NCI-H345 treated with DMSO at 0.1 percent for 48 hours (cell line): ENCODE measurements around the gene SIX5.
A peak's percentile ranks its signal among the peaks of the same experiment; 100 is the strongest.

Experiments used
- DNase-seq: peaks from one replicate; lab custom pipeline; 2025; ENCODE audit not compliant: unreplicated experiment; lab: John Stamatoyannopoulos, UW

The SIX5 gene

DNA sequence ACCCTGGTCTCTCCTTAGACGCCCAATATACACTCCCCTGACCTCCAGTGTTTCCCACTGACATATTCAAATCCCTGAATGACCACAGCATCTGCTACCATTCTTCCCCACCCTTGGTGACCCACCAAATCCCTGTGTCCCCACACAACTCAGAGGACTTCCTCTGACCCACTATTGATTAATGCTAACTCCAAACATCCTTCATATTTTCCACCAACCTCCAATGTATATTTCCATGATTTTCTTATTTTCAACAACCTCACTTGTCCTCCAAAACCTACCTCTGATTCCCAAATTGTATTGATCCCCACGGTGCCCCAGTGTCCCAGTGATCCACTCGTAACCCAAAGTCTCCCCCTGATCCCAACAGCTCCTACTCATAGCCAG, 24.1 kb upstream of the SIX5 start:
- DNase-seq = no peak

DNA sequence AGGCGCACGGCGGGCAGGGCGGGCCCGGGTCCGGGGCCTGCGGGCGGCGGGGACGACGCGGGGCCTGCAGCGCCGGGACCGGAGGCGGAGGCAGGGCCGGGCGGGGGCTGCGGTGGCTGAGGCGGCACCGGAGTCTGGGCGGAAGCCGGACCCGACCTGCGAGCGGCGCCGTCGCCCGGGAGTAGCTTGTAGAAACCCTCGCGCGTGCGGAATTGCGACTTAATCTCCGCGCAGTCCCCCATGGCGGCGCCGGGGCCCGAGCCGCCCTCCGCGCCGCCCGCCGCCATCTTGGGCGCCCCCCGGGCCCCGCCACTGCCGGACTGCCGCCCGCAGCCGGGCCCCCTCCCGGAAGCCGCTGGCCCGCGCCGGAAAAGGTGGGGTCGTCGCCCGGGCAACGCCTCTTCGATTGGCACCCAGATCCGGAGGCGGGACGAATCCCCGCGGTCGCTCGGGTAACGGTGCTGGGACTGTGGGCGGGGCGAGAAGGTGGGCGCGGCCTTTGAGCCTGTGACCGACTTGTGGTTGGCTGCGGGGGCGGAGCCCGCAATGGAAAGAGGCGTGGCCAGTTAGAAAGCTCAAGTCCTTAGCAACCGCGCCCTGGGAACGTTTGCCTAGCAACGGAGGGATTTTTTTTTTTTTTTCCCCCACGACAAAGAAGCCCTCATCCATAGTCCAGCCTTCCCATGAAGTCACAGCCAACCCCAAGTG, 23.6 kb upstream of the SIX5 start, which contains the start of gene DMWD:
Gene DMWD (minus strand): TSS at position 376 of the 708 bp plus-strand sequence. CDS start 89 bp downstream, at position 287.
- DNase-seq = peak; percentile 86

- DNase-seq = no peak
Observed at GRCh38 chr19:45791744-45792469, 22.9 kb upstream of the SIX5 start.

DNA sequence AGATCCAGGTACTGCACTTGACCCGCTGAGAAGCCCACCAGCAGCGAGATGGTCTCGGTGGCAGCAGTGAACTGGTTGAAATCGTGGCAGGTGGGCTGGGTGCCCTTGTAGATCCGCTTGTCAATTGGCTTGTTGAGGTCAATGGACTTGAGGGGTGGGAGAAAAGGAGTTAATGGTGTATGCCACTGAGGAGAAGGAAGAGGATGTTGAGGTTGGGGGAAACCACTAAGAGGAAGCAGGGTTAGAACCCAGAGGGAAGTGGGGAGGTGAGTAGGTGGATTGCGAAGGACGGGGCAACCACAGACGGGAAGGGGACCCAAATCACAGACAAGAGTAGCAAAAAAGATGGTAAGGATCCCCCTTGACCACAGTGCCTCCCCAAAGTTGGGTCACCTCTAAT, 21.9 kb upstream of the SIX5 start:
- no peak for DNase-seq

DNA sequence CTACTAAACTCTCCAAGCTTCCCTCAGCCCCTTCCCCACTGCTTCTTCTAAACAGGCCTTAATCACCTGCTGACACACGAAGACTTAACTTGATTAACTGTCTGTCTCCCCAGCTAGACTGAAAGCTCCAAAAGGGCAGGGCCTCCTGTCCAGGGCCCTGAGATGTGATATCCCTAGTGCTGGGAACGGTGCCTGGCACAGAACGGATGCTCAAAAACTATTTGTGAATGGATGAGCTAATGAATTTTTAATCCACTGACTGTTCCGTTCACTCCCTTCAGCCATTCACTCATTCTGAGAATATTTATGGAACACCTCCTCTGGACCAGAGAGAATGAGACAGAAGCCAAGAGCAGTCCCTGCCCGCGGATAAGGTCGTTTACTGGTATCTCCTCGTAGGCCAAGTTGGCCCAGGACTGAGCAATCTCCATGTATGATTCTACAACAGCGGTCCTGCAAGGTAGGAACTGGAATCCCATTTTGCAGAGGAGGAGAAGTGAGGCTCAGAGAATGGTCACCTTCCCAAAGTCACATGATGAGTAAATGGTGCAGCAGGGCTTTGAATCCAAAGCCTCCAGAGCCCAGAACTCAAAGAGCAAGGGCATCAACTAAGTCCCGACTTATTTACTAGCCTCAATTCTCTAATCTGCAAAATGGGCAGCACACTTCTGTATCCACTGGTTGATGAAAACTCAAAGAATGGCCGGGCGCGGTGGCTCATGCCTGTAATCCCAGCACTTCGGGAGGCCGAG, 20.2 kb upstream of the SIX5 start:
- DNase-seq = no peak

DNA sequence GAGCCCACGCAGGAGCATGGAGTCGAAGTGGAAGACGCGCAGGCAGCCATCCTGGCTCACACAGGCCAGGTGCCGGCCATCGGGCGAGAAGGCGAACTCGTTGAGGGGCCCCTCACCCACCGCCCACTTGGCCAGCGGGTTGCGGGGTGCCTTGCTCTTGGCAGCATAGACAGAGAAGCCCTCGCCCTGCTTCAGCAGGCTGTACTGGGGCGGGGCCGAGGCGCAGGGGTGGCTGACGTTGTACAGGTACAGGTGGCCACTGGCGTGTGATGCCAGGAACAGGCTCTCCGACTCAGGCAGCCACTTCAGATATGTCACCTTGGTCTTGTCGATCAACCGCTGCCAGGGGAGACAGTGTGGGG, 17.5 kb upstream of the SIX5 start:
- no peak for DNase-seq

GRCh38 chr19:45785781-45786532, 16.9 kb upstream of the SIX5 start:
- no peak for DNase-seq

DNA sequence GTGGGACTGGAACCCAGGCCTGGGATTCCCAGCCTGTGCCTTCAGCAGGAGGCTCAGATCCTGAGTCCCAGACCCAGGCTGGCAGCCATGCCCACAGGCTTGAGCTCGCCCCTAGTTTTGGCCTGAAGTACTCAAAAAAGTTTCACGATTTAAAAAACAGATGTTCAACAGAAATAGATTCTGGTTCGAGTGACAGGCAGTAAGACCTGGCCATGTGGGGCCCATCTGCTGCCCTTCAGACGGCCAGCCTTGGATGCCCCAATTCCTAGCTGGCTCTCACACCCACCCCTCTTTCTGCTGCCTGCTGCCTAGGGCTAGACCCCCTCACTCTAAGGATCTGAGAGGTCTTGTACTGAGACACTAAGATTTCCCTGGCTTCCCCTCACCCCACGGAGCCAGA, 16.0 kb upstream of the SIX5 start:
- no peak for DNase-seq

- DNase-seq = no peak
Observed at GRCh38 chr19:45784096-45784495, 15.0 kb upstream of the SIX5 start.

GRCh38 chr19:45782820-45783785, 14.1 kb upstream of the SIX5 start:
- no peak for DNase-seq

DNA sequence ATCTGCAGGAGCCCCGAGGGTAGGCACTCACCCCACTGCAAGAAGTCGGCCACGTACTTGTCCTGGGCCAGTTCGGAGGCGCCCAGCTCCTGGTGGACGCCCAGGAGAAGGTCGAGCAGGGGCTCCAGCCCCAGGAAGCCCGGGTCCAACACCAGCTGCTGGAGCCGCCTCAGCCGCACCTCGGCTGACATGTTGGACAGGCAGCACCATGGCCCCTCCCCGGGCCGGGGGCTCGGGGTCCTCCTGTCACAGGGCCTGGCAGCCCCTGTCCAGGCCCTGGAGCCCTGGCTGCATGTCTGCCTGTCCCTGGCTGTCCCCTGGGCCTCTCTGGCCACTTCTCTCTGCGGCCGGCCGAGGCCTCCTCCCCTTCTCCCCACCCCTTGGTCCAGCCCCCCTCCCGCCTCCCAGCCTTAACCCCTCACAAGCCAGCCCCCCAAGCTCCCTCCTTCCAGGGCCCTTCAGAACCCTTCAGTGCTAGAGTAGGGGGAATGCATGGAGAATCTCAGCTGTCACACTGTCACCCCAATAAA, 13.2 kb upstream of the SIX5 start, which contains the start of gene DMPK:
Gene DMPK (minus strand): TSS at position 329 of the 530 bp plus-strand sequence. CDS start 138 bp downstream, at position 191.
- DNase-seq = no peak

DNA sequence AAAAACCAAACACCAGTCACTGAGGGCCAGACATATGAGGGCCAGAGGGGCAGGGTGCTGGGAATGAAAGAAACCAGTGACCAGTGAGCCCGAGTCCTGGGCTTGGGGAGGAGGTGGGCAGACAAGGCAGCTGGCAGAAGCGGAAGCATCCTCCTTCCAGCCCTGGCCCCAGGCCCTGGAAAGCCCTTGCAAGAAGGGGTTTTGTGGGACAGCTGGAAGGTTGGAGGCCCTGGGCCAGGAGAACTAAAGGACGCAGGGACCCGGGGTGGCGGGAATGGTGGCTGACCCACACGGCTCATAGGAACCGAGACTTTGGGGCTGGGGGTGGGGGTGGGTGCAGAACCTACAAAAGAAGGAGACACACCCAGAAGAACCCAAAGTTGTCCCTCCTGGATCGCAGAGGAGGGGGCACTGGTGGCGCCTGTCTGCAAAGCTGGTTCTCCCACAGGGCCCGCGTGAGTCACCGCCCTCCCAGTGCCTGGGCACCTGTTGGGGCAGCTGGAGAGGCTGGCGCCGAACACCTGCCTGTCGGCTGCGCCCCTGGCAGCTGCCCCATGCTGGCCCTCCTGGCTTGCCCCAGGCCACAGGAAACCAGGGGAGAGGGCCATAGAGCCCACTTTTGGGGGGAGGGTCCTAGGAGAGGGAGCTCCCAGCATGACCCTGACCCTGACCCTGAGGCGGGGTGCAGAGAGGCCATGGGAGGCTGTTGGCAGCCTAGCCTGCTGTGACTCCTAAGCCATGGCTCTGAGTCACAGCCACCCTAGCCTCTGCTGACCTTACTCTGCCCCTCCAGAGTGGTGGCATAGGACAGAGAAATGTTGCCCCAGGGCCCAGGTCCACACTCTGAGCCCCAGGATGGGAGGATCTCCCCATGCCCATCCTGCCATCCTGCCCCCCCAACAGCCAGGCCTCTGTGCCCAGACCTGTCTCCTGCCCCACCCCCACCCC, 12.4 kb upstream of the SIX5 start:
- DNase-seq = peak; percentile 24

- DNase-seq = no peak
Observed at GRCh38 chr19:45780448-45781213, 11.6 kb upstream of the SIX5 start.

DNA sequence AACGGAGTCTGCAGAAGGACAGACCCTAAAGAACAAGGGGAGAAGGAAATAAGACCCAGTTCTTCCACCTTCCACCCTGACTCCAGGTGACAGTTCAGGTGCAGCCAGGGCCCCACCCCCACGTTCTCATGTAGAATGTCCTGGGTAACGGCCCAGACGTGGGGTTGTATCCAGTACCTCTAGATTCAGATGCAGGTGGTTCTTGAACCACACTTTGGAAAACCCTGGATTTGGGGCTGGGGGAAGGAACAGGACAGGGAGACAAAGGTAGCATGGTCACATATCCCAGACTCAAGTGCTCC, 11.0 kb upstream of the SIX5 start:
- DNase-seq = no peak

DNA sequence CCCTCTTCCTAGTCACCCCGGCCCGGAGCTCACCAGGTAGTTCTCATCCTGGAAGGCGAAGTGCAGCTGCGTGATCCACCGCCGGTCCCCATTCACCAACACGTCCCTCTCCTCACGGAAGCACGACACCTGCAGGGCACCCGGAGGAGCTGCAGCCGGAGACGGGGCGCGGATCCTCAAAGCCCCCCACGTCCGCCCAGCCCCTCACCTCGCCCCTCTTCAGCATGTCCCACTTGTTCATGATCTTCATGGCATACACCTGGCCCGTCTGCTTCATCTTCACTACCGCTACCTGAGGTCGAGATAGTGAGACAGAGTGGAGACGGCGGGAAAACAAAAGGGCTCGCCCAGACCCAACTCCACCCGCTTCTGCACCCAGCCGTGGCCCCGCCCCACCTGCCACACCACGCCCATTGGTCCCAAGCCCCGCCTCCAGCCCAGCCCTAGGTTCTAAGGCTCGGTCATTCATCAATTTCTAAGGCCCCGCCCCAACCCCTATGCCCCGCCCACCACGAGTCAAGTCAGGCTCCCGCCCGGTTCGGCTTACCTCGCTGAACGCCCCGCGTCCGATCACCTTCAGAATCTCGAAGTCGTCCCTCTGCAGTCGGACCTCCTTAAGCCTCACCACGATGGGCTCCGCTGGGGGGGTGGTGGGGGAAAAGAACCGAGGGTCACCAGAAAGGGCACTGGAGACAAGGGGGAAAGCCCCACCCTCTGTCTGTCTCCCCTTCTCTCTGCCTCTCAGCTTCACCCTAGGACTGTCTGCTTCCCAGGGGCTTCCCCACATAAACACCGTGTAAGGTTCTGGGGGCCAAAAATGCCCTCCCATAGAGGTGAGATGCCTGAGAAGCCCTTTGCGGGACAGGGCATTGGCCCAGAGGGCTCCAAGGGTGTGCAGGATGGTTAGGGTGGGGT, 10.4 kb upstream of the SIX5 start:
- DNase-seq = peak; percentile 50

GRCh38 chr19:45778010-45778661, 9.1 kb upstream of the SIX5 start:
- no peak for DNase-seq
